GM21786 (cell line): ENCODE data around the gene MROH8.

Source experiments
- ATAC-seq: cut with Tn5 transposase; IDR thresholded peaks from one replicate; pipeline ENCODE4 v1.9.1; 2021; ENCODE audit not compliant: unreplicated experiment

The MROH8 gene

DNA sequence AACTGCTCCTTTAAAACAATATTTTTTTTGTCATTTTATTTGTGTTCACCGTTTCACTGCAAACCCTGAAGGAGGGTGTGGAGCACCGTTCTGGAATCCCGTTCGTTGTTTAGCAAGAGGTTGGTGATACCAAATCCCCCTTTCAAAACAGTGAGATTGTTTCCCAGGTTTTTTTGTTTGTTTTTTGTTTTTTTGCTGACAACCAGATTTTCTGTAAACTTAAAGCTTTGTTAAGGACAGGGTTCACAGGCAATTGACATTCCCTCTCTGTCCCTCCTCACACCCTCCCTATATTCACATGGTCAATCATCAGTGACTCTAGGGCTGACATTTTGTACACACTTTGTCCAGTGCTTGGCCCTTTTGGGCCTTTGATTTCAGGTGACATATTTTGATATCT, 21.0 kb upstream of the MROH8 start:
- no peak for ATAC-seq

DNA sequence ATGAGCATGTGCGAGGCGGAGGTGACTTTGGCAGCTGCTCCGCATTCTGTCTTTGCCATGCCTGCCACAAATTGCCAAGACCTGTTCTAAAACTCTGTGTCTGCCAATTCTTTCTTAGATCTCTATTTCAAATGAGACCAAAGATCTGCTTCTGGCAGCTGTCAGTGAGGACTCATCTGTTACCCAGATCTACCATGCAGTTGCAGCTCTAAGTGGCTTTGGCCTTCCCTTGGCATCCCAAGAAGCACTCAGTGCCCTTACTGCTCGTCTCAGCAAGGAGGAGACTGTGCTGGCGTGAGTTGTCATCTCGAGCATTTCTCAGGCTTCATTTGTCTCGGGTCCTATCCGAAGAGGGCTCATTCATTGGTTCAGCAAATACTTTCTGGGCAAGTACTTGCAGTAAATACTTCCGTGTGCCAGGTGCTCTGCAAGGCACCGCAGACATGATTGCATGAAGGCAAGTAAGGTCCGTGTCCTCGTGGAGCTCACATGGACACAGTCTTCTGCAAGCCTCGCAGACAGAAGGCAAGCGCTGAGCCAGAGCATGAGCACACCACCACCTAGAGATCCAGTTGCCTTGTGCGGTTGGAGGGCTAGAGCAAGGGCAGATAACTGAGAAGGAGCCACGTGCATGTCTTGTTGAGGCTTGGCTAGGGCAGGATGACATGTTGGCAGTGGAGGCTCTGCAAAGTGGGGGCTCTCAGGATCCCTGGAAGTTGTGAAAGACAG, 19.7 kb upstream of the MROH8 start:
- ATAC-seq = no peak

DNA sequence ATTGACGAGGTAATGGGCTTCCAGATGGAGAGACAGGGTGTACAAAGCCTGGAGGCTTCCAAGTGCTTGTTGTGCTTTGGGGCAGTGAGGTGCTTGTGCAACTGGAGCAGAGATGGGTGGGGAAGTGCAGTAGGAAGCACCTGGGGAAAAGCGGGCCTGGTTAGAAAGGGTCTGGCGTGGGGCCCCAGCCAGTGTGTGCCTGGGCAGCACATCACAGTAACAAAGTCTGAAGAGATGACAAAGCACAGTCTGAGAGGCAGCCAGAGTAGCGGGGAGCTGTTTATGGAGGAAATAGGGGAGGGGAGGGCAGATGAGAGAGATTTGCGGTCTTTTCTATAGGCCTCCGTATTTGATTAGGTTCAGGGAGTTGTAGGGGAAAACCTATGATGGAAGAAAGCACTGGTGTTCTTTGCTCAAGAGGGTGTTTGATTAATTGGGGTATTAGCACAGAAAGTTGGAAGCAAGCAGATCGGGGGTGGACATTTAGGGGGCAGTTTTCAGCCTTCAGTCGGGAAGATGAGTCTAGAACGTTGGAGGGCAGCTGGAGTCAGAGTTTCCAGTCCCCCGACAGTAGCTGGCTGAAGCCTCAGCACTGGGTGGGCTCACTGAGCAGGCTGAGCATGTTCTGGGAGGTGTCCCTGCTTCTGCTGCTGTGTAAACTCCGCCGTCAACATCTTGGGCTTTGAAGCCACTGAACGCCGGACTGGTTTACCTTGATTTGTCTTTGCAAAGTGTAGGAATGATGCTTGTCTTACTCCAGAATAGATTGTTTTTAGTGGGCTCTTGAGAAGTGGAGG, 15.5 kb upstream of the MROH8 start:
- ATAC-seq = no peak

DNA sequence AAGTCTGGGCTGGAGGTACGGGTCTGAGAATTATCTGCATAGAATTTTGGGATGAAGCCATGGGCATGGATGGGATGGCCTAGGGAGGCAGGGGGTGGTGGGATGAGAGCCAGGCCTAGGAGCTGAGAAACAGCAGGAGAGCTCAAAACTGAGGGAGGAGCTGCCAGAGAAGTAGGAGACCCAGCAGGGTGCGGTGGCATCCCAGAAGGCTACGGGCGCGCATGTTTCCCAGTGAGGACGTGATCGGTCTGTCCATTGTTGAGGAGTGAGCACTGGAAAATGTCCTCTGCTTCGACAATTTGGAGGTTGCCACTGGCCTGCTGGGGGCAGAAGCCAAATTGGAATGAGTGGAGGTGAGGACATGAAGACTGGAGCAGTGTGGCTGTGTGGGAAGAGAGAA, 14.5 kb upstream of the MROH8 start:
- ATAC-seq = no peak

- ATAC-seq = no peak
Measured at GRCh38 chr20:37193226-37193625, 13.9 kb upstream of the MROH8 start.

GRCh38 chr20:37192137-37192854, 12.9 kb upstream of the MROH8 start:
- no peak for ATAC-seq

DNA sequence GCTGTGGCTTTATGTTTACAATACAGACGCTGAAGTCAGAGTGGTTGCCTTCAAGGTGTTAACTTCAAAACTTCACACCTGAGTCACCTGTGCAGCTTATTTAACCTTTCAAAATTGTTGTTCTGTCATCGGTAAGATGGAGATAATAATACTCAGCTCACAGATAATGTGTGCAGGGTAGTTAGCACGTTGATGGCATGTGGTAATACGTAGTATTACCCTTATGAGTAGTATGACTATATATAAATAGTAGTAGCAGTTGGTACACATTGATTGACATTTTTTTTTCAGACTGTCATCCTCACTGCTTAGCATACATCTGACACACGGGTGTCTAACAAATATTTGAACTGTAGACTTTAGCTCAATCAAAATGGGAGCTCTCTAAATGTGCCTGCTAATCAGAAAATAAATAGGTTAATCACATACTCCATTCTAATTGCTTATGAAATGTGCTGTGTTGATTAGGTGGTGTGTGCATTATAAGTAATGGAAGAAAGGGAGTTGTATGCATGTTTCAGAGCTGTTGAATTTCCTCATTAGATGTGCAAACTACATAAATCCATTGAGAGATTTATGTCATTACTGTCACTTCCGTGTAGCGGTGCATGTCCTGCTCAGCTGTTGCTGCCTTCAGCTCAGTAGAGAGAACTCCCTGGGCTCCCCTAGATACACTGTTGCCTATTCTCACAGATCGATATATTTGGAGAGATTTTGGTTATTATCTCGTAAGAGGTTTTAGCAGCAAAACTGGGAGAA, 11.2 kb upstream of the MROH8 start:
- ATAC-seq = no peak

DNA sequence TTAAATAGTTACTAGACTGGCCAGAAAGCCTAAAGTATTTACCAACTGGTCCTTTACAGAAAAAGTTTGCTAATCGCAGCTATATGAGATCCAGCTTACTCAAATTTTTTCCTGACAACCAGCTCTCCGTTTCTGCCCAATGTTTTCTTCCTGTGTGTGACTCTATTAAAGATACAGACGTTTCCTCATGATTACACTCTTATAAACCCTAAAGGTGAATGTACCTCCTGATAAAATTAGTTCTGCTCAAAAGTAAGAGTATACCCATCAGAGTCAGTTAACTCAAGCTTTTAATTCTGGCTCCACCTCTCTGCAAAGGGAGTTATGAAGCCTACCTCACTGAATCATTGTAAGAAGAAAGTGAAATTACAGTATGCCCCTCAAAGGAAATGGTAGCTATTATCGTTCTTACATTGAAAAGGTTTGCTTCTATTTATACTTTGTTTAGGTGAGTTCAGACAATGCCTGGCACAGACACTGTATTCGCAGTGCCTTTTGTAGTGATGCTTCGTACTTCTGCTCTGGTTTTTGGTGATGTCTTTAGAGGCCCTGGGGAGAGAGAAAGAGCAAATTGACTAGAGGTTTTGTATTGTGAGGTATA, 10.2 kb upstream of the MROH8 start:
- ATAC-seq = no peak

DNA sequence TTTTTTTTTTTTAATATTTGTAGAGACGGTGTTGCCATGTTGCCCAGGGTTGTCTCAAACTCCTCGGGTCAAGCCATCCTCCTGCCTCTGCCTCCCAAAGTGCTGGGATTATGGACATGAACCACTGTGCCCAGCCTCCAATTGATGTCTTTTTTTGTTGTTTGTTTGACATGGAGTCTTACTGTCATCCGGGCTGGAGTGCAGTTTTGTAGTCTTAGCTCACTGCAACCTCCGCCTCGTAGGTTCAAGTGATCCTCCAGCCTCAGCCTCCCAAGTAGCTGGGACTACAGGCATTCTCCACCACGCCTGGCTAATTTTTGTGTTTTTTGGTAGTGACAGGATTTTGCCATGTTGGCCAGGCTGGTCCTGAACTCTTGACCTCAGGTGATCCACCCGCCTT, 9.4 kb upstream of the MROH8 start:
- ATAC-seq = no peak

DNA sequence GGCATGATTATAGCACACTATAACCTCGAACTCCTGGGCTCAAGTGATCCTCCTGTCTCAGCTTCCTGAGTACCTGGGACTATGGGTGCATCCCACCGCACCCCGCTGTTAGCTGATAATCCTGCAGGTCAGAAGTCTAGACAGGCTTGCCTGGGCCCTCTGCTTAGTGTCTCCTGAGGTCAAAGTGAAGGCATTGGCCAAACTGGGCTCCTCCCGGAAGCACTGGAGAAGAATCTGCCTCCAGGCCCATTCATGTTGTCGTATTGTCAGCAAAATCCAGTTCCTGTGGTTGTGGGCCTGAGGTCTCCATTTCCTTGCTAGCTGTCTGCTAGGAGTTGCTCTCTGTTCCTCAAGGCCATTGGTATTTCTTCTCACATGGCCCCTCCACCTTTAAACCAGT, 6.3 kb upstream of the MROH8 start:
- ATAC-seq = no peak

DNA sequence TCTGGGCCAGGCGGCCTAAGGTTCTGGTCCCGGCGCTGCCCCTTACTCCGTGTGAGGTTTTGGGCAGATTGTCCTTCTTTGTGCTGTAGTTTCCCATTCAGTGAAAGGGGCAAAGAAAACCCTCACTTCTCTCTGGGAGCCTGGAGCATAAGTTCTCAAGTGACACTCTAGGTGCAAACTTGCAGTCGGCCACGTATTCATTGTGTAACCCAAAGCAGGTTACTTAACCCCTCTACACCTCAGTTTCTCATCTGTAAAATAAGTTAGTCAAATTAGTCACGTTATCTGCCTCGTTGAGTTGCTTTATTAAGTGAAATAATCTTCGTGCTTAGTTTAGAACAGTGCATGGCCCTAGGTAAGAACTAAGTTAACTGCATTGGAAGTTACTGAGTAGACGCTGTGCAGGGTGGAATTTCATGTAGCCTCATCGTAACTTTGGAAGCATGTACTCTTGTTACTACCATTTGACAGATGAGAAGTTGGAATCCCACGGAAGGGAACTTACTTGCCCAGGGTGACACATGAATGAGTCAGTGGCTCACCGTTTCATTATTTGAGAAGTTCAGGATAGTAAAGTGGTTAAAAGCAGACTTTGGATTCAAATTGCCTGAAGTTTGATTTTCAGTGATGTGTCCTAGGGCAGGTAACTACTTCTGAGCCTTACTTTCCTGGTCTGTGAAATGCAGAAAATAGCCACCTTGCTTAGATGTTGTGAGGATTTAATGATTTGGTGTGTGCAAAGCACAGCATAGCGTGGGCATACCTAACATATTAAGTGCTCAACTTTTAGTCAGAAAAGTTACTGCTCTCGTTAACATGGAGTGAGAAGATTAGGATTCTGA, 556 bp upstream of the MROH8 start:
- no peak for ATAC-seq

DNA sequence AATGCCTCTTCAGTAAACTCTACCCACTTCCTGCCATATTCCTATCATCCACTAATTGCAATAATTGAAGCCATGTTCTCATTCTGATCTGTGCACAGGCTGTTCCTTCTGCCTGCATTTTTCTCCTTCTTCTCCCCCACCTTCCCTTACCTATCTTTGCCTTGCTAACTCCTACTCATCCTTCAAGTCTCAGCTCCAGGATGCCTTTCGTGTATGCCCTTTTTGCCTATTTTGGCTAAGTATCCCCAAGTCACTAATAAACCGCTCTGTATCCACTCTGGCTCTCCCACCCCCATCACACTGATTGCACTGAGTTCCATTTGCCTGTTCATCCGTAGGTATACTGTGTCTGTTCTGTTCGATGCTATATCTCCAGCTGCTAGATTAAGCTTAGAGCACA, 6.5 kb downstream of the MROH8 start:
- no peak for ATAC-seq

- no peak for ATAC-seq
Measured at GRCh38 chr20:37166867-37167266, 12.5 kb downstream of the MROH8 start.

DNA sequence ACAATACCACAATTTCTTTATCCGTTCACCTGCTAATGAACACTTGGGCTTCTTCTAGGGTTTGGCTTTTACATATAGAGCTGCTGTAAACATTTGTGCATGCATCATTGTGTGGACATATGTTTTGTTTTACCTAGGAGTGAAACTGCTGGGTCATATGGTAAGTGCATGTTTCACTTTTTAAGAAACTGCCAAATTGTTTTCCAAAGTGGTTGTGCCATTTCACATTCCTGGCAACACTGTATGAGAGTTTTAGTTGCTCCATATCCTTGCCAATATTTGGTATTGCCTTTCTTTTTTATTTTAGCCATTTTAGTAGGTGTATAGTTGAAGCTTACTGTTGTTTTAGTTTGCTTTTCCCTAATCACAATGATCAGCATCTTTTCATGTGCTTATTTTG, 14.3 kb downstream of the MROH8 start:
- no peak for ATAC-seq

- no peak for ATAC-seq
Measured at GRCh38 chr20:37163832-37164554, 15.4 kb downstream of the MROH8 start.

DNA sequence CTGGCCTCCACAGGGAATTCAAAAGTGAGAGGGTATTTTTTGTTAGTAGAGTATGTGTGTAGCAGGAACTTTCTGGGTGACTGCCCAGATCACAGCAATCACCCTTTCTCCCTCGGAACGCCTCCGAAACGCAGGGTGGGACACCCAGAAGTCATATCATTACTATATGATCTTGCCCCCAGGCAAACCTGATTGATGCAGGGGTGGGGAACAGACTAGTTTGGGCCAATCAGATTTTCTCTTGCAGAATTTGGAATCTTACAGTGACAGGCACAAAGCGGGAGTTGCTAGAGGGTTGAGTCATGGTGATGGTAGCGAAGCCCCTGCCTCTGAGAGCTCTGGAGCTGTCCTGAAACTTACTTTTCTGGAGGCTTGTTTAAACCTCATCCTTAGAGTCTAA, 16.7 kb downstream of the MROH8 start:
- ATAC-seq = no peak

DNA sequence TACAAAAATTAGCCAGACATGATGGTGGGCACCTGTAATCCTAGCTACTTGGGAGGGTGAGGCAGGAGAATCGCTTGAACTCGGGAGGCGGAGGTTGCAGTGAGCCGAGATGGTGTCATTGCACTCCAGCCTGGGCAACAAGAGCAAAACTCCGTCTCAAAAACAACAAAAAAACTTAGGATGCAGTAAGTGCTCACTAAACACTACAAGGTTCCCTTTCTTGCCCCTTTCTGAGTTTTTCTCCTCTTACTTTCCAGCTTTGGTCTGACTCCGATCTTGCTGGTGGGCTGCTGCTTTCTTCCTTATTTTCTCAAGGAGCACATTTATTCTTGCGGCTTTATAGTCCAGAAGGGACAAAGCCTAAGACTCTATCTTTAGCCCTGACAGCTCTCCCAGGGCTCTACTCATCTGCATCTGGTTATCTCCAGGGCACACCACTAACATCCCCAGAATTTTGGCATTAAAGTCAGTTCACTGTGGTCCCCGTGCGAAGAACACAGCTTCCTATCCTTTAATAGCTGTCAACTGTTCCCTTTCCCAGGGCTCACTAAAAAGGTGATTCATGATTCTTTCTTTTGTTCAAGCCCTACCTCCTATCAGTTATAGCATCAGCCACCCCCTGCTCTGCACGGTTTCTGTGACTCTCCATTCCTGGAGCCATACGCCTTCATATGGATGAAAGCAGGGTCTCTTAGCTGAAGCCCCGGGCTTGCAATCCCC, 17.4 kb downstream of the MROH8 start:
- ATAC-seq = no peak

- ATAC-seq = no peak
Measured at GRCh38 chr20:37160683-37161082, 18.7 kb downstream of the MROH8 start.

- ATAC-seq = no peak
Measured at GRCh38 chr20:37158248-37158647, 21.1 kb downstream of the MROH8 start.
